Endodermal cell (in vitro differentiated cells): ENCODE results near the gene AGXT. TPM values are rescaled to one million over a fixed set of nuclear protein-coding genes. Genes with fewer than 3 reads are reported as not detected.

Source experiments
- DNase-seq: peaks from one replicate; pipeline ENCODE4 v3.0.0-alpha.2; 2017
- H3K27ac ChIP-seq: 2 replicates; pipeline ENCODE4 v1.5.1; 2013; ENCODE audit warnings: mild to moderate bottlenecking, low read depth, low read length, moderate library complexity
- H3K27me3 ChIP-seq: 2 replicates; pipeline ENCODE4 v1.6.1; 2013; ENCODE audit warnings: mild to moderate bottlenecking, low read length, moderate library complexity; ENCODE audit not compliant: insufficient read depth, control insufficient read depth, poor library complexity, severe bottlenecking
- H3K36me3 ChIP-seq: 2 replicates; pipeline ENCODE4 v1.7.0; 2013; ENCODE audit warnings: mild to moderate bottlenecking, low read length, moderate library complexity; ENCODE audit not compliant: control insufficient read depth, insufficient read depth
- H3K4me1 ChIP-seq: one replicate; pipeline ENCODE4 v1.7.0; 2013; ENCODE audit warnings: low read length; ENCODE audit not compliant: control insufficient read depth, insufficient read depth
- H3K4me3 ChIP-seq: 2 replicates; pipeline ENCODE4 v1.5.1; 2013; ENCODE audit warnings: mild to moderate bottlenecking, low read length, moderate library complexity
- H3K9ac ChIP-seq: 2 replicates; pipeline ENCODE4 v1.6.1; 2013; ENCODE audit warnings: mild to moderate bottlenecking, low read length, moderate library complexity; ENCODE audit not compliant: poor library complexity, severe bottlenecking; ENCODE audit errors: extremely low read depth
- H3K9me3 ChIP-seq: 2 replicates; pipeline ENCODE4 v1.6.1; 2013; ENCODE audit warnings: mild to moderate bottlenecking, low read length, moderate library complexity; ENCODE audit not compliant: control insufficient read depth
- H3K27ac Mint-ChIP-seq: 2 replicates; pipeline ENCODE4 v1.8.0; 2020; ENCODE audit warnings: mixed read lengths
- H3K27me3 Mint-ChIP-seq: 2 replicates; pipeline ENCODE4 v1.8.0; 2021; ENCODE audit warnings: mild to moderate bottlenecking, mixed read lengths; ENCODE audit not compliant: insufficient read depth
- H3K36me3 Mint-ChIP-seq: 2 replicates; pipeline ENCODE4 v1.8.0; 2020; ENCODE audit warnings: low read depth, mixed read lengths
- H3K4me1 Mint-ChIP-seq: 2 replicates; pipeline ENCODE4 v1.8.0; 2020; ENCODE audit warnings: mixed read lengths
- H3K4me3 Mint-ChIP-seq: 2 replicates; pipeline ENCODE4 v1.8.0; 2020; ENCODE audit warnings: mild to moderate bottlenecking, moderate library complexity, mixed read lengths
- H3K9me3 Mint-ChIP-seq: 2 replicates; pipeline ENCODE4 v1.8.0; 2020; ENCODE audit warnings: mild to moderate bottlenecking, mixed read lengths
- WGBS, 2 experiments: methylation state at CpG; one replicate each; pipeline versions ENCODE4 v1.1.5 to v1.1.7; 2013; ENCODE audit warnings: missing lambda C conversion rate in 2 of 2, mixed read lengths in 1 of 2; ENCODE audit not compliant: insufficient coverage in 1 of 2, insufficient read length in 1 of 2; 5-methylcytosine and 5-hydroxymethylcytosine counted together
- total RNA-seq, 2 donors: library from RNA; stranded (reverse); fragmentation: NEBNext Ultra II Directional in 1 of 2; extraction: Animal tissue kit (Norgen Biotek cat#: 25700) in 1 of 2; gene quantifications; 2 replicates in 1 of 2; 3 replicates in 1 of 2; pipeline ENCODE4 v1.2.1, GENCODE V29; 2021
- TF ChIP-seq, protein P1 (sequence below): fragments of 200-600 bp; sonication (generic); conservative IDR thresholded peaks from 2 replicates; pipeline ENCODE4 v1.5.0; 2021; ENCODE audit warnings: antibody characterized with exemption, mild to moderate bottlenecking

Gene AGXT
- total RNA-seq, 2 donors from 2014 or later = 0.31 TPM; not detected in 1

DNA sequence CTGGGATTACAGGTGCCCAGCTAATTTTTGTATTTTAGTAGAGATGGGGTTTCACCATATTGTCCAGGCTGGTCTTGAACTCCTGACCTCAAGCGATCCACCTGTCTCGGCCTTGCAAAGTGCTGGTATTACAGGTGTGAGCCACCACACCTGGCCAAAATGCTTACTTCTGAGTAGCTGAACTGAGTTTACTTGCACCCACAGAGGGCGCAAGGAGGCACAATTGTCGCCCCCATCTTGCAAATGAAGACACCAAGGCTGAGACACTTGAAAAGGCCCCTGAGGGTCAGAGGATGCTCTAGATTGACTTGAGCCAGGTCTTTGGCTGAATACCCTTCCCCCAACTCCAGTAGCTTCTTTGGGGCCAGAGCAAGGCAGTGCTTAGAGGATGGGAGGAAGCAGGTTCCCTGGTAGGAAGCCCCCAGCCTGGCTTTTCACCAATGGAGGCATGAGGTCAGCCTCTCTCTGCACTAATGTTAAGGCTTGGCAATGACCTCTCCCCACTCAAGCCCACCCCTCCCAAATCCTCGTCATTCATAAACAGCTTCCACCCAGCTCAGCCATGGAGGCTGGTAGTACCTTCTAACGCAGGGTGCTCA, 34.1 kb upstream of the AGXT start:
- DNase-seq = no peak
- no peak overlapping the region for H3K9ac ChIP-seq
- no peaks in the 10 kb centered on the region for H3K4me1 ChIP-seq
- H3K9me3 ChIP-seq = no peaks in the 10 kb centered on the region
- no peak overlapping the region for H3K27ac ChIP-seq
- Mint-ChIP-seq H3K27me3 (peaks cover 47% of the 10 kb centered on the region), H3K9me3 (no peaks in the 10 kb centered on the region), H3K27ac (no peak overlapping the region), H3K4me3 (no peak overlapping the region), H3K36me3 (no peaks in the 10 kb centered on the region), H3K4me1 (no peaks in the 10 kb centered on the region)
- H3K36me3 ChIP-seq = no peaks in the 10 kb centered on the region
- WGBS, 2 experiments = 83 to 84% methylated on average over 6 of the region's 6 CpGs
- TF ChIP-seq, protein P1, sequence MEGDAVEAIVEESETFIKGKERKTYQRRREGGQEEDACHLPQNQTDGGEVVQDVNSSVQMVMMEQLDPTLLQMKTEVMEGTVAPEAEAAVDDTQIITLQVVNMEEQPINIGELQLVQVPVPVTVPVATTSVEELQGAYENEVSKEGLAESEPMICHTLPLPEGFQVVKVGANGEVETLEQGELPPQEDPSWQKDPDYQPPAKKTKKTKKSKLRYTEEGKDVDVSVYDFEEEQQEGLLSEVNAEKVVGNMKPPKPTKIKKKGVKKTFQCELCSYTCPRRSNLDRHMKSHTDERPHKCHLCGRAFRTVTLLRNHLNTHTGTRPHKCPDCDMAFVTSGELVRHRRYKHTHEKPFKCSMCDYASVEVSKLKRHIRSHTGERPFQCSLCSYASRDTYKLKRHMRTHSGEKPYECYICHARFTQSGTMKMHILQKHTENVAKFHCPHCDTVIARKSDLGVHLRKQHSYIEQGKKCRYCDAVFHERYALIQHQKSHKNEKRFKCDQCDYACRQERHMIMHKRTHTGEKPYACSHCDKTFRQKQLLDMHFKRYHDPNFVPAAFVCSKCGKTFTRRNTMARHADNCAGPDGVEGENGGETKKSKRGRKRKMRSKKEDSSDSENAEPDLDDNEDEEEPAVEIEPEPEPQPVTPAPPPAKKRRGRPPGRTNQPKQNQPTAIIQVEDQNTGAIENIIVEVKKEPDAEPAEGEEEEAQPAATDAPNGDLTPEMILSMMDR = peak; percentile 40
- H3K4me3 ChIP-seq = no peak overlapping the region
- peaks cover 38% of the 10 kb centered on the region for H3K27me3 ChIP-seq

DNA sequence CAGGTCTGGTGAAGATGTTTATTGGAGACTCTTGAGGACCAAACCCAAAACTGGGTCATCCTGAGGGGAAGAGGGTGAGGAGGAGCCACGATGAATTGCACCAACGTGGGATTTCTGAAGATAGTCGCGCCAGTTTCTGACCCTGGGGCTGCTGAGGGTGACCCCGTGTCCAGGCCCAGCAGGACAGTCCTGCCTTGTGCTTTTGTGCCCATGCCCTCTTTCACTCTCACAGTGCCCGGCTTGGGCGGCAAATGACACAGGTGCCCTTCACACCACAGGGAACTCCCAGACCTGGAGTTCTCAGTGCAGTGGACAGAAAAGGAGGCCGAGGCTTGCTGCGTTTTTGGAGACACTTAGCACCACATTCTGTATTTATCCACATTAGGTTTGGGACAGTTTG, 33.1 kb upstream of the AGXT start:
- no peaks in the 10 kb centered on the region for H3K9me3 Mint-ChIP-seq
- Histone ChIP-seq H3K4me1 (no peaks in the 10 kb centered on the region), H3K27ac (no peak overlapping the region), H3K9me3 (no peaks in the 10 kb centered on the region), H3K4me3 (no peak overlapping the region), H3K9ac (no peak overlapping the region), H3K27me3 (peaks cover 27% of the 10 kb centered on the region), H3K36me3 (no peaks in the 10 kb centered on the region)
- H3K27ac Mint-ChIP-seq = no peak overlapping the region
- H3K27me3 Mint-ChIP-seq = peaks cover 37% of the 10 kb centered on the region
- WGBS, 2 experiments = 87 to 90% methylated on average over 7 to 9 of the region's 9 CpGs
- TF ChIP-seq, protein P1 = no peak
- no peak overlapping the region for H3K4me3 Mint-ChIP-seq
- no peak for DNase-seq
- H3K36me3 Mint-ChIP-seq = no peaks in the 10 kb centered on the region
- H3K4me1 Mint-ChIP-seq = no peaks in the 10 kb centered on the region

DNA sequence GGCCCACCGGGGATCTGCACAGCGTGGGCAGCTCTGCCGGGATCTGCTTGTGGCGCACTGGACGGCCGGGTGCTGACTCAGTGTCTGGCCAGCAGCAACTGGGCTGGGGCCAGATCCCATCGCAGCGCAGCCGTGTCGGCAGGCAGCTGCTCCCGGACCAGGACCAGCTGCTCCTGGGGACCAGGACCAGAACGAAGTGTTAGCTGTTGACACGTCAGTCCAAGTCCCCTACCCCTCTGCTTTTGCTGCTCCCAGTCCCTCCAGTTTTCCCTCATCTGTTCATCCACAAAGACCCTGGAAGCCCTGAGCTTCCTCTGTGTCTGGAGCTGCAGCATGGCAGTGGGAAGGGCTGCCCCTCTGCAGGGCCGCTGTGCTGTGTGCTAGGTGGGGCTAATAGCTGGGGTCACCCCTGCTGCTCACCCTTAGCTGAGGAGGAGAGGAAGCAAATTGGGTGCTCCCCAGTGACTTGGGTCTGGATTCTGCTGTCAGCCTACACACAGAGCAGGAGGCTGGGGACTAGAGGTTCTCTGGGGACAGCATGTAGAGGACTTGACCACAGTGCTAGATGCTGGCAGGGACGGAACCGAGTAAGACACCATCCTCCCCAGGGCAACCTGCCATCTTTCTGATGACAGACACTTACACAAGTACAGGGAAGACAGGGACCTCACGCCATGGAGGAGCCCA, 31.7 kb upstream of the AGXT start:
- DNase-seq = no peak
- Mint-ChIP-seq H3K4me1 (no peaks in the 10 kb centered on the region), H3K9me3 (no peaks in the 10 kb centered on the region), H3K4me3 (no peak overlapping the region), H3K27ac (no peak overlapping the region), H3K27me3 (peaks cover 23% of the 10 kb centered on the region), H3K36me3 (no peaks in the 10 kb centered on the region)
- Histone ChIP-seq H3K4me1 (no peaks in the 10 kb centered on the region), H3K27me3 (peaks cover 13% of the 10 kb centered on the region), H3K9ac (no peak overlapping the region), H3K27ac (no peak overlapping the region), H3K36me3 (no peaks in the 10 kb centered on the region), H3K4me3 (no peak overlapping the region), H3K9me3 (no peaks in the 10 kb centered on the region)
- WGBS, 2 experiments = 87 to 94% methylated on average over 7 to 17 of the region's 17 CpGs
- TF ChIP-seq, protein P1 = no peak
